ENCODE data around the gene ZNF500. TPM values are rescaled to one million over a fixed set of nuclear protein-coding genes. Genes with fewer than 3 reads are reported as not detected.

The ZNF500 gene
- total and polyA plus RNA-seq, 4 donors: 3.0 to 7.4 (median 5.0) TPM

DNA sequence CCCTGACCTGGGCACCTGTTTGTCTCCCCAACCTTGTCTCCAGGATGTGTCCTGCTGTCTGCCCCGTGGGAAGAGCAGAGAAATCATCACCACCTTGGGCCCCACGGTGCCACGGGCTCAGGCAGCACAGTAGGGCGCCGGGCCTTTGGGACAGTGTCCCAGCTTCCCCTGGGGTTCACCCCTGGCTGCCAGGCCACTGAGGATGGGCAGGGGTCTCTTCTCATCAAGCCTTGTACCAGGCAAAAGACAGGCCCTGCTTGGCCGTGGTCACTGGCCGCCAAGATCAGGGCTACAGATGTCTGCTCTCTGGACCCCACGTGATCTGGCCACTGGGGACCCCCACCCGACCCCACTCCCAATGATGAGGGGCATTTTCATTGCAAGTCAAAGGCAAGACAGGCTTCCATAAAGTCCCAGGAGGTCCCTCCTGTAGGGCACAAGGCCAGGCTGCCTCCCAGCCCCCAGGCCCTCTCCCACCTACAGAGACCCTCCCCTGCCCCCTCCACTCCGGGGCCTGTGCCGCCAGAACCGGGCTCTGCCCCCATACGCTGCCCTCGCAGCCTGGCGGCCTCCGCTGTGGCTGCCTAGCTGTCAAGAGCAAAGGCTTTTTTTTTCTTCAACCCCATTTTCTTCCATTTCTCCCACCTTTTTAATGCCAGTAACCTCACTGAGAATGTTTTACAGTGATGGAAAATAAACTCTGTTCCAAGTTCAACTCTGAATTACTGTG lies 18.1 kb downstream of the ZNF500 start:
- no peak overlapping the region for H3K27ac ChIP-seq (ENCODE audit: low read depth in 1 of 2, low read length in 2 of 2)
- TF ChIP-seq, protein P1, sequence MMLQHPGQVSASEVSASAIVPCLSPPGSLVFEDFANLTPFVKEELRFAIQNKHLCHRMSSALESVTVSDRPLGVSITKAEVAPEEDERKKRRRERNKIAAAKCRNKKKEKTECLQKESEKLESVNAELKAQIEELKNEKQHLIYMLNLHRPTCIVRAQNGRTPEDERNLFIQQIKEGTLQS (IDR thresholded peaks at IDR 0.05): no peak
- TF ChIP-seq HNF4A (conservative IDR thresholded peaks at IDR 0.05) (no peak), TAF1 (conservative IDR thresholded peaks at IDR 0.05) (no peak), NR2F2 (IDR thresholded peaks at IDR 0.05) (no peak), YY1 (IDR thresholded peaks at IDR 0.05) (no peak), RXRA (IDR thresholded peaks at IDR 0.05) (no peak), FOXA2 (IDR thresholded peaks at IDR 0.05) (no peak)
- TF ChIP-seq, protein P2, sequence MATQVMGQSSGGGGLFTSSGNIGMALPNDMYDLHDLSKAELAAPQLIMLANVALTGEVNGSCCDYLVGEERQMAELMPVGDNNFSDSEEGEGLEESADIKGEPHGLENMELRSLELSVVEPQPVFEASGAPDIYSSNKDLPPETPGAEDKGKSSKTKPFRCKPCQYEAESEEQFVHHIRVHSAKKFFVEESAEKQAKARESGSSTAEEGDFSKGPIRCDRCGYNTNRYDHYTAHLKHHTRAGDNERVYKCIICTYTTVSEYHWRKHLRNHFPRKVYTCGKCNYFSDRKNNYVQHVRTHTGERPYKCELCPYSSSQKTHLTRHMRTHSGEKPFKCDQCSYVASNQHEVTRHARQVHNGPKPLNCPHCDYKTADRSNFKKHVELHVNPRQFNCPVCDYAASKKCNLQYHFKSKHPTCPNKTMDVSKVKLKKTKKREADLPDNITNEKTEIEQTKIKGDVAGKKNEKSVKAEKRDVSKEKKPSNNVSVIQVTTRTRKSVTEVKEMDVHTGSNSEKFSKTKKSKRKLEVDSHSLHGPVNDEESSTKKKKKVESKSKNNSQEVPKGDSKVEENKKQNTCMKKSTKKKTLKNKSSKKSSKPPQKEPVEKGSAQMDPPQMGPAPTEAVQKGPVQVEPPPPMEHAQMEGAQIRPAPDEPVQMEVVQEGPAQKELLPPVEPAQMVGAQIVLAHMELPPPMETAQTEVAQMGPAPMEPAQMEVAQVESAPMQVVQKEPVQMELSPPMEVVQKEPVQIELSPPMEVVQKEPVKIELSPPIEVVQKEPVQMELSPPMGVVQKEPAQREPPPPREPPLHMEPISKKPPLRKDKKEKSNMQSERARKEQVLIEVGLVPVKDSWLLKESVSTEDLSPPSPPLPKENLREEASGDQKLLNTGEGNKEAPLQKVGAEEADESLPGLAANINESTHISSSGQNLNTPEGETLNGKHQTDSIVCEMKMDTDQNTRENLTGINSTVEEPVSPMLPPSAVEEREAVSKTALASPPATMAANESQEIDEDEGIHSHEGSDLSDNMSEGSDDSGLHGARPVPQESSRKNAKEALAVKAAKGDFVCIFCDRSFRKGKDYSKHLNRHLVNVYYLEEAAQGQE (IDR thresholded peaks at IDR 0.05): no peak
- WGBS: 92% methylated on average over 16 of the region's 16 CpGs
- H3K9me3 ChIP-seq (ENCODE audit: control insufficient read depth in 4 of 4, low read length in 3 of 4): no peaks in the 10 kb centered on the region
- H3K4me1 ChIP-seq (ENCODE audit: control insufficient read depth in 4 of 4, insufficient read depth in 4 of 4, low read length in 3 of 4): no peaks in the 10 kb centered on the region
- no peaks in the 10 kb centered on the region for H3K27me3 ChIP-seq (ENCODE audit: control insufficient read depth in 4 of 4, insufficient read depth in 4 of 4, low read length in 3 of 4)
- no peak overlapping the region for H3K9ac ChIP-seq (ENCODE audit: low read depth in 1 of 2, low read length in 2 of 2)
- no peak overlapping the region for H3K4me3 ChIP-seq (ENCODE audit: low read depth in 1 of 3, low read length in 3 of 3)
- H3K36me3 ChIP-seq (ENCODE audit: control insufficient read depth in 4 of 4, insufficient read depth in 3 of 4, low read depth in 1 of 4, low read length in 3 of 4): peaks cover 12 to 35% (median 16%) of the 10 kb centered on the region in 4 donors
- no peak for DNase-seq (ENCODE audit: low spot score)

DNA sequence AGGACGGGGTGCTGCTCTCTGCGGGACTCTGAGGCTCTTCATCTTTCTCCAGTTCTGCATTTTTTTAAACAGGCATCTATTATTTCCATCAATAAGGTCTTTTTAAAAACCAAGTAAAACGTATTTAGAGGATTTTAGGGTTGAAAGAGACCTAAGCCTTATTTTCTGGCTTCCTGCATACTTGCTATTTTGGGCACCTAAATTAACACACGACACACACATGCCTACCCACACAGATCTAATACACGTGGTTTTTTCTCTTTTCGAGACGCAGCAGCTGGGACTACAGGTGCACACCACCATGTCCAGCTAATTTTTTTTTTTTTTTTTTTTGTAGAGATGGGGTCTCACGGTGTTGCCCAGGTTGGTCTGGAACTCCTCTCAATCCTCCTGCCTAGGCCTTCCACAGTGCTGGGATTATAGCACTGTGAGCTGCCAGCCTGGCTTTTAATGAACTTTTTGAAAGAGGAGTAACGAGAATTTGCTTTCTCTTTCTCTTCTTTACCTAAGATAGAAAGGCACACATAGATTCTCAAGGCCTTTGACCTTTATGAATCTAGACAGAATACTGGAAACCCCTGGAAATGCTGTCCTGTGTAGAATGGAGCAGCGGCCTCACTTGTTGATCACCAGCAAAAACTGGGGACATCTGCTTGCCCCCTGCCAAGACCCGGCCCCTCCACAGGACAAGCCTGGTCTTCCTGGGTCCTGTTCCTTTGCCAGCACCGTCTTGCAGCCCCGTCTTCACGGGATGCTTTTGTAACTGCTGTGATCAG lies 18.9 kb downstream of the ZNF500 start:
- H3K9ac ChIP-seq (ENCODE audit: low read depth in 1 of 2, low read length in 2 of 2): no peak overlapping the region
- 81% methylated on average over 14 of the region's 14 CpGs for WGBS
- no peak overlapping the region for H3K27ac ChIP-seq (ENCODE audit: low read depth in 1 of 2, low read length in 2 of 2)
- TF ChIP-seq EGR1 (IDR thresholded peaks at IDR 0.05; ENCODE audit: low read depth in 2 of 2) (no peak), FOXA1 (IDR thresholded peaks at IDR 0.05) (no peak)
- no peaks in the 10 kb centered on the region for H3K9me3 ChIP-seq (ENCODE audit: control insufficient read depth in 4 of 4, low read length in 3 of 4)
- H3K4me1 ChIP-seq (ENCODE audit: control insufficient read depth in 4 of 4, insufficient read depth in 4 of 4, low read length in 3 of 4): peaks cover 0 to 5% (median 3%) of the 10 kb centered on the region in 4 donors
- peaks cover 12 to 29% (median 14%) of the 10 kb centered on the region in 4 donors for H3K36me3 ChIP-seq (ENCODE audit: control insufficient read depth in 4 of 4, insufficient read depth in 3 of 4, low read depth in 1 of 4, low read length in 3 of 4)
- DNase-seq (ENCODE audit: low spot score): no peak
- no peak overlapping the region for H3K4me3 ChIP-seq (ENCODE audit: low read depth in 1 of 3, low read length in 3 of 3)
- no peaks in the 10 kb centered on the region for H3K27me3 ChIP-seq (ENCODE audit: control insufficient read depth in 4 of 4, insufficient read depth in 4 of 4, low read length in 3 of 4)

DNA sequence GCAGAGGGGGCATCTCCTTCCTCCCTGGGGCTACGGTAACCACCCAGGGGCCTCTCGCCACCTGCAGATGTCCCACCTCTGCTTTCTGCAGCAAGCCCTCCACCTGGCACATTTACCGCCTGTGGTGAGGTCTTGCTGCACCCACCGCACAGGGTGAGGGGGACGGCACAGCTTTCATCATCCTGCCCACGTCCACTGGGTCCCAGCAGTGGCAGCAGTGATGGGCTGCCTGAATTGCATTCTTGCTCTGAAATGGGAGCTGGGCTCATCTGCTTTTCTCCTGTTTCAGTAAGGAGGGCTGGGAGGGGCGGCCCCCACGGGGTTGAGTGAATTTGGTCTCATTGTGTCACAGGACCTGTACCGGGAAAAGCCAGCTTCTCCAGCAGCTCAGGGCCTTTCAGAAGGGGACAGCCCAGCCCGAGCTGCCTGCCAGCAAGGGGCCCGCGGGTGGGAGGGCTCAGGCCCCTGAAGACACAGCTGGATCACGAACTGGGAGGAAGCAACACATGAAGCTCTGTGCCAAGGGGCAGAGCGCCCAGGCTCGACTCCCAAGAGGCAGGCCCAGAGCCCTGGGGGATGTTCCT lies 19.9 kb downstream of the ZNF500 start:
- DNase-seq (ENCODE audit: low spot score): no peak
- WGBS: 72% methylated on average over 15 of the region's 15 CpGs
- H3K4me3 ChIP-seq (ENCODE audit: low read depth in 1 of 3, low read length in 3 of 3): no peak overlapping the region
- peaks cover 0 to 6% (median 3%) of the 10 kb centered on the region in 4 donors for H3K4me1 ChIP-seq (ENCODE audit: control insufficient read depth in 4 of 4, insufficient read depth in 4 of 4, low read length in 3 of 4)
- H3K27ac ChIP-seq (ENCODE audit: low read depth in 1 of 2, low read length in 2 of 2): no peak overlapping the region
- H3K9ac ChIP-seq (ENCODE audit: low read depth in 1 of 2, low read length in 2 of 2): no peak overlapping the region
- H3K27me3 ChIP-seq (ENCODE audit: control insufficient read depth in 4 of 4, insufficient read depth in 4 of 4, low read length in 3 of 4): no peaks in the 10 kb centered on the region
- H3K36me3 ChIP-seq (ENCODE audit: control insufficient read depth in 4 of 4, insufficient read depth in 3 of 4, low read depth in 1 of 4, low read length in 3 of 4): peaks cover 8 to 19% (median 9%) of the 10 kb centered on the region in 4 donors
- no peaks in the 10 kb centered on the region for H3K9me3 ChIP-seq (ENCODE audit: control insufficient read depth in 4 of 4, low read length in 3 of 4)
- no peak for TF ChIP-seq YY1 (IDR thresholded peaks at IDR 0.05)
- TF ChIP-seq GABPA (IDR thresholded peaks at IDR 0.05 in 1 of 2, conservative IDR thresholded peaks at IDR 0.05 in 1 of 2): no peak
- TF ChIP-seq HNF4A (conservative IDR thresholded peaks at IDR 0.05): no peak
- TF ChIP-seq EGR1 (IDR thresholded peaks at IDR 0.05; ENCODE audit: low read depth in 2 of 2): no peak
- no peak for TF ChIP-seq TAF1 (conservative IDR thresholded peaks at IDR 0.05)
- TF ChIP-seq FOXA2 (IDR thresholded peaks at IDR 0.05): no peak
- TF ChIP-seq, protein P2 (IDR thresholded peaks at IDR 0.05): no peak
- TF ChIP-seq JUND (IDR thresholded peaks at IDR 0.05): no peak
- TF ChIP-seq, protein P3, sequence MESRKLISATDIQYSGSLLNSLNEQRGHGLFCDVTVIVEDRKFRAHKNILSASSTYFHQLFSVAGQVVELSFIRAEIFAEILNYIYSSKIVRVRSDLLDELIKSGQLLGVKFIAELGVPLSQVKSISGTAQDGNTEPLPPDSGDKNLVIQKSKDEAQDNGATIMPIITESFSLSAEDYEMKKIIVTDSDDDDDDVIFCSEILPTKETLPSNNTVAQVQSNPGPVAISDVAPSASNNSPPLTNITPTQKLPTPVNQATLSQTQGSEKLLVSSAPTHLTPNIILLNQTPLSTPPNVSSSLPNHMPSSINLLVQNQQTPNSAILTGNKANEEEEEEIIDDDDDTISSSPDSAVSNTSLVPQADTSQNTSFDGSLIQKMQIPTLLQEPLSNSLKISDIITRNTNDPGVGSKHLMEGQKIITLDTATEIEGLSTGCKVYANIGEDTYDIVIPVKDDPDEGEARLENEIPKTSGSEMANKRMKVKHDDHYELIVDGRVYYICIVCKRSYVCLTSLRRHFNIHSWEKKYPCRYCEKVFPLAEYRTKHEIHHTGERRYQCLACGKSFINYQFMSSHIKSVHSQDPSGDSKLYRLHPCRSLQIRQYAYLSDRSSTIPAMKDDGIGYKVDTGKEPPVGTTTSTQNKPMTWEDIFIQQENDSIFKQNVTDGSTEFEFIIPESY (IDR thresholded peaks at IDR 0.05): no peak
- no peak for TF ChIP-seq HNF4G (IDR thresholded peaks at IDR 0.05)
